ENCODE results near the gene TNNI3K. TPM values are rescaled to one million over a fixed set of nuclear protein-coding genes. Genes with fewer than 3 reads are reported as not detected.

TNNI3K gene
- total RNA-seq, 4 donors from 2014 or later, result 0.19 TPM; not detected in 3

GRCh38 chr1:74375376-74375775 lies 140.2 kb downstream of the TNNI3K start:
- Histone ChIP-seq H3K36me3 (no peaks in the 10 kb centered on the region), H3K4me1 (no peaks in the 10 kb centered on the region), H3K9me3 (no peaks in the 10 kb centered on the region), H3K27ac (no peak overlapping the region), H3K27me3 (no peaks in the 10 kb centered on the region), H3K4me3 (no peak overlapping the region)
- DNase-seq, result no peak
- intact Hi-C loops (cut with DNase I), result no loop called here
- TF ChIP-seq CTCF (IDR thresholded peaks at IDR 0.05) (no peak), POLR2A (IDR thresholded peaks at IDR 0.05) (no peak)

- Histone ChIP-seq H3K4me1 (no peaks in the 10 kb centered on the region), H3K27ac (no peak overlapping the region), H3K9me3 (no peaks in the 10 kb centered on the region), H3K36me3 (no peaks in the 10 kb centered on the region), H3K4me3 (no peak overlapping the region), H3K27me3 (no peaks in the 10 kb centered on the region)
- 52 to 60% methylated on average over 9 of the region's 9 CpGs for WGBS, 2 donors
- TF ChIP-seq CTCF (IDR thresholded peaks at IDR 0.05) (no peak), POLR2A (IDR thresholded peaks at IDR 0.05) (no peak)
- intact Hi-C loops (cut with DNase I), result no loop called here
- no peak for DNase-seq
Observed at GRCh38 chr1:74380252-74380651, 145.1 kb downstream of the TNNI3K start.

GRCh38 chr1:74388855-74389254 lies 153.7 kb downstream of the TNNI3K start:
- Histone ChIP-seq H3K27ac (no peak overlapping the region), H3K36me3 (no peaks in the 10 kb centered on the region), H3K27me3 (no peaks in the 10 kb centered on the region), H3K9me3 (no peaks in the 10 kb centered on the region), H3K4me1 (no peaks in the 10 kb centered on the region), H3K4me3 (no peak overlapping the region)
- DNase-seq, result no peak
- intact Hi-C loops (cut with DNase I), result no loop called here
- WGBS, 2 donors, result 71 to 80% methylated on average over 2 of the region's 2 CpGs
- TF ChIP-seq POLR2A (IDR thresholded peaks at IDR 0.05), result no peak
- TF ChIP-seq CTCF (IDR thresholded peaks at IDR 0.05), result no peak

GRCh38 chr1:74392186-74392585 lies 157.0 kb downstream of the TNNI3K start:
- Histone ChIP-seq H3K4me1 (peaks cover 0 to 7% (median 0%) of the 10 kb centered on the region in 3 donors), H3K9me3 (no peaks in the 10 kb centered on the region), H3K27ac (no peak overlapping the region), H3K27me3 (no peaks in the 10 kb centered on the region), H3K36me3 (no peaks in the 10 kb centered on the region), H3K4me3 (no peak overlapping the region)
- TF ChIP-seq CTCF (IDR thresholded peaks at IDR 0.05) (no peak), POLR2A (IDR thresholded peaks at IDR 0.05) (no peak)
- no peak for DNase-seq
- 70 to 71% methylated on average over 3 of the region's 3 CpGs for WGBS, 2 donors
- intact Hi-C loops (cut with DNase I), result no loop called here

- Histone ChIP-seq H3K27ac (no peak overlapping the region), H3K27me3 (no peaks in the 10 kb centered on the region), H3K36me3 (no peaks in the 10 kb centered on the region), H3K4me3 (no peak overlapping the region), H3K4me1 (peaks cover 0 to 7% (median 0%) of the 10 kb centered on the region in 3 donors), H3K9me3 (no peaks in the 10 kb centered on the region)
- intact Hi-C loops (cut with DNase I), result no loop called here
- TF ChIP-seq CTCF (IDR thresholded peaks at IDR 0.05), result no peak
- TF ChIP-seq POLR2A (IDR thresholded peaks at IDR 0.05), result no peak
- 68 to 74% methylated on average over 2 of the region's 2 CpGs for WGBS, 2 donors
- no peak for DNase-seq
Observed at GRCh38 chr1:74392840-74393239, 157.7 kb downstream of the TNNI3K start.
